AG09319 (cell line): Measurements from ENCODE around the gene DOK7.

ENCODE experiments used
- DNase-seq: peaks from one replicate; pipeline ENCODE4 v3.0.0-alpha.2; 2010; ENCODE audit warnings: low read depth; ENCODE audit errors: extremely low read depth
- TF ChIP-seq, protein P1 (sequence below): IDR thresholded peaks from 2 replicates; pipeline ENCODE4 v1.5.1; 2011; ENCODE audit warnings: low read depth, mild to moderate bottlenecking, inconsistent platforms, low read length, moderate library complexity

Gene DOK7

DNA sequence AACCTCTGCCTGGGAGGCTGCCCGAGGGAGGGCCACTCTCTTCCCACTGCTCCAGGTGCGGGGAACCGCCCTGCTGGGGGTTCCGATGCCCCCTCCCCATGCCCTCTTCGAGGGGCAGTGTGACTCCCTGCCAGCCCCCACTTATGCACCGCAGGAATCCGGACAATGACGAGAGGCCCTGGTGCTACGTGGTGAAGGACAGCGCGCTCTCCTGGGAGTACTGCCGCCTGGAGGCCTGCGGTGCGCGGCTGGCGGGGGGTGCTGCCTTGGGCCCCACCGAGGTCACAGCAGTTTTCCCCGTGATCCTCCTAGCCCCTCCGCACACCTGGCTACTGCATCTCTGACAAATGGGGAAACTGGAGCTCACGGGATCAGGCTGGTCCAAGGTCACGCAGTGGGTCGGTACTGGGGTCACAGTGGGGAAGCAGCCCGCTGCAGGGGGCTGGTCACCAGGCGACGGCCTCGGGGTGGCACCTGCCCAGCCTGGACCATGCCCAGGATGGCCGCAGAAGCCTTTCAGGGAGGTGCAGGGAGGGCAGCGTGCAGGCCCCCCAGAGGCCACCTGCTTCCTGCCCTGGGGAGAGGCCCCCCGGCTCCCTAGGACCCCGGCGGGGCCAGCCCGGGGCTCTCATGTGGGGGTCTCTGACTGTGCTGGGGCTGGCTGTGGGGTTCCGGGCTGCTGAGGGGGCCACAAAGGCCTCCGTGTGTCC, 17.8 kb upstream of the DOK7 start:
- TF ChIP-seq, protein P1, sequence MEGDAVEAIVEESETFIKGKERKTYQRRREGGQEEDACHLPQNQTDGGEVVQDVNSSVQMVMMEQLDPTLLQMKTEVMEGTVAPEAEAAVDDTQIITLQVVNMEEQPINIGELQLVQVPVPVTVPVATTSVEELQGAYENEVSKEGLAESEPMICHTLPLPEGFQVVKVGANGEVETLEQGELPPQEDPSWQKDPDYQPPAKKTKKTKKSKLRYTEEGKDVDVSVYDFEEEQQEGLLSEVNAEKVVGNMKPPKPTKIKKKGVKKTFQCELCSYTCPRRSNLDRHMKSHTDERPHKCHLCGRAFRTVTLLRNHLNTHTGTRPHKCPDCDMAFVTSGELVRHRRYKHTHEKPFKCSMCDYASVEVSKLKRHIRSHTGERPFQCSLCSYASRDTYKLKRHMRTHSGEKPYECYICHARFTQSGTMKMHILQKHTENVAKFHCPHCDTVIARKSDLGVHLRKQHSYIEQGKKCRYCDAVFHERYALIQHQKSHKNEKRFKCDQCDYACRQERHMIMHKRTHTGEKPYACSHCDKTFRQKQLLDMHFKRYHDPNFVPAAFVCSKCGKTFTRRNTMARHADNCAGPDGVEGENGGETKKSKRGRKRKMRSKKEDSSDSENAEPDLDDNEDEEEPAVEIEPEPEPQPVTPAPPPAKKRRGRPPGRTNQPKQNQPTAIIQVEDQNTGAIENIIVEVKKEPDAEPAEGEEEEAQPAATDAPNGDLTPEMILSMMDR: no peak
- no peak for DNase-seq

DNA sequence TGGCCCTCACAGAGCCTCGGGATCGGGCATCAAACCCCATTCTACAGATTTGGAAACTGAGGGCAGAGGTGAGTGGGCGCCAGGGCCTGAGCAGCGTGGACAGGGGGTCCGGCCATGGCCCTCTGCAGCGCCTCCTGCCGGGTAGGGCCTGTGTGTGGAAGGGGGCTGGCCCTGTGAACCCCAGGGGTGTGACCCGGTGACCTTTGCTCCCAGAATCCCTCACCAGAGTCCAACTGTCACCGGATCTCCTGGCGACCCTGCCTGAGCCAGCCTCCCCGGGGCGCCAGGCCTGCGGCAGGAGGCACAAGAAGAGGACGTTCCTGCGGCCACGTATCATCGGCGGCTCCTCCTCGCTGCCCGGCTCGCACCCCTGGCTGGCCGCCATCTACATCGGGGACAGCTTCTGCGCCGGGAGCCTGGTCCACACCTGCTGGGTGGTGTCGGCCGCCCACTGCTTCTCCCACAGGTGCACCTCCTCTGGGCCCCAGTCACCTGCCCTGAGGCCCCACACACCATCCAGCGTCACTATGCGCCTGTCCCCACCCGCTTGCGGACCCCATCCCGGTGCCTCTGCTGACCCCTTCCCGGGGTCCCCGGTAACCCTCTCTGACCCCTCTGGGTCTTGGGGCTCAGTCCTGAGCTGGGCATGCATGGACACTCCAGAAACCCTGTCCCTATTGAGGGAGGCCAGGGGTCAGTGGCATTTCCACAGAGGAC, 17.1 kb upstream of the DOK7 start:
- DNase-seq: no peak
- TF ChIP-seq, protein P1: no peak

DNA sequence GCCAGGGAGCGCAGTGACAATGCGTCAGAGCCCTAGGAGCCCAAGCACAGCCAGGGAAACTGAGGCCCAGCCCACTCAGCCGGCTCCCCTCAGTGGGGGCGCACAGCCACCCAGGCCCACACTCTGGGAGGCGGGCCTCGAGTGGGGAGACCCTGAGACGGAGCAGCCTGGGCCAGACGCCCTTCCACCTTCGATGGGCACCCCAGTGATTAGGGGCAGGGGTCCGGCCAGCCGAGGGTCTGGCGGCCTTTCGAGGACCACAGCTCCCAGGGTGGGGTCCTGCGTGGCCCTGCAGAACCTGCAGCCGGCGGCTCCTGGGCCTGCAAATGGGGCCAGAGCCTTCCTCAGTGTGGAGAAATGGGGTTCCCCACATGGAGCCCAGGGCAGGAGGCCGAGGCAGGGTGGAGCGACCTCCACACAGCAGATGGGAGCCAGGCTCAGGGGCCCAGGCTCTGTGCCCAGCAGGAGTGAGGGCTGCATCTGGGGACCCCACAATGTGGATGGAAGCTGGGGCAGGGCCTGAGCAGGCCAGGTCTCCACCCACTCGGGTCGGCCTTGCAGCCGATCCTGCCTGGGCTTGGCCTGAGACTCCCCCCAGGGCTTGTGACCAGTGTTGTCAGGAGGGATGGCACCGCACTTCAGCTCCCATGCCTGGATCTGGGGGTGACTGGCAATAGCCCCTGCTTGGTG, 16.3 kb upstream of the DOK7 start:
- DNase-seq: no peak
- TF ChIP-seq, protein P1: no peak

DNA sequence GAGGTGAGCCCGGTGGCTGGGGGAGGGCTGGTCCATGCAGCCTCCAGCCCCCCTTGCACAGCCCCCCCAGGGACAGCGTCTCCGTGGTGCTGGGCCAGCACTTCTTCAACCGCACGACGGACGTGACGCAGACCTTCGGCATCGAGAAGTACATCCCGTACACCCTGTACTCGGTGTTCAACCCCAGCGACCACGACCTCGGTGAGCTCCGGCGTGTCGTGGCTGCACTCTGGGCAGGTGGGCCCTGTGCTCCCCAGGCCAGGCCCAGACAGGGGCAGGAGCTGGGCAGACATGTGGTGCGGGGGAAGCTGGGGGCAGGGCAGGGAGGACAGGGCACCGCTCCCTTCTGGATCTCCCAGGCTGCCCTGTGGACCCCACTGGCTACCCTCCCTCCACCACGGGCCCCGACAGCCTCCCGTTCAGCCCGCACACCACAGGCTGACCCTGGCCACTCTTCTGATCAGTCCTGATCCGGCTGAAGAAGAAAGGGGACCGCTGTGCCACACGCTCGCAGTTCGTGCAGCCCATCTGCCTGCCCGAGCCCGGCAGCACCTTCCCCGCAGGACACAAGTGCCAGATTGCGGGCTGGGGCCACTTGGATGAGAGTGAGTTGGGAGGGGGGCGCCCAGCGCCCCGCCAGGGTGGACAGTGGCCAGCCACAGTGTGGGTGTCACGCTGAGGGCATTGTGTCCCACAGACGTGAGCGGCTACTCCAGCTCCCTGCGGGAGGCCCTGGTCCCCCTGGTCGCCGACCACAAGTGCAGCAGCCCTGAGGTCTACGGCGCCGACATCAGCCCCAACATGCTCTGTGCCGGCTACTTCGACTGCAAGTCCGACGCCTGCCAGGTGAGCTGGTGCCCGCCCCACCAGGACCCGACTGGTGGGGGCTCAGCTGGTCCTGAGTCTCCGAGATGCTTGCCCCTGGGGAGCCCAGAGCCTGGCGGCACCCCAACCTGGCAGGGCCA, 15.4 kb upstream of the DOK7 start:
- no peak for DNase-seq
- TF ChIP-seq, protein P1: no peak

DNA sequence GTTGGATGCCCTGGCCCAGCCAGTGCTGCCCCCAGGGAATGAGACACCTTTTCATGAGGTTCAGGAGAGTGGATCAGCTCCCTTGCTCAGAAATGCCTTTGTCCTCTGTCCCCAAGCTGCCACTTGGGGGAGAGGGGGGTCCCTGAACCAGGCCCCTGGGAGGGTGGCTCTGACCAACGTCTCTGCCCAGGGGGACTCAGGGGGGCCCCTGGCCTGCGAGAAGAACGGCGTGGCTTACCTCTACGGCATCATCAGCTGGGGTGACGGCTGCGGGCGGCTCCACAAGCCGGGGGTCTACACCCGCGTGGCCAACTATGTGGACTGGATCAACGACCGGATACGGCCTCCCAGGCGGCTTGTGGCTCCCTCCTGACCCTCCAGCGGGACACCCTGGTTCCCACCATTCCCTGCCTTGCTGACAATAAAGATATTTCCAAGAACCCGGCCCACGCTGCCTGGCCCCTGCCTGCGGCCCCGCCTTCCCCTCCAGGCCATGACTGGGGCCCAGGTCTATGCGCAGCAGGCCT, 14.0 kb upstream of the DOK7 start:
- TF ChIP-seq, protein P1: no peak
- no peak for DNase-seq

DNA sequence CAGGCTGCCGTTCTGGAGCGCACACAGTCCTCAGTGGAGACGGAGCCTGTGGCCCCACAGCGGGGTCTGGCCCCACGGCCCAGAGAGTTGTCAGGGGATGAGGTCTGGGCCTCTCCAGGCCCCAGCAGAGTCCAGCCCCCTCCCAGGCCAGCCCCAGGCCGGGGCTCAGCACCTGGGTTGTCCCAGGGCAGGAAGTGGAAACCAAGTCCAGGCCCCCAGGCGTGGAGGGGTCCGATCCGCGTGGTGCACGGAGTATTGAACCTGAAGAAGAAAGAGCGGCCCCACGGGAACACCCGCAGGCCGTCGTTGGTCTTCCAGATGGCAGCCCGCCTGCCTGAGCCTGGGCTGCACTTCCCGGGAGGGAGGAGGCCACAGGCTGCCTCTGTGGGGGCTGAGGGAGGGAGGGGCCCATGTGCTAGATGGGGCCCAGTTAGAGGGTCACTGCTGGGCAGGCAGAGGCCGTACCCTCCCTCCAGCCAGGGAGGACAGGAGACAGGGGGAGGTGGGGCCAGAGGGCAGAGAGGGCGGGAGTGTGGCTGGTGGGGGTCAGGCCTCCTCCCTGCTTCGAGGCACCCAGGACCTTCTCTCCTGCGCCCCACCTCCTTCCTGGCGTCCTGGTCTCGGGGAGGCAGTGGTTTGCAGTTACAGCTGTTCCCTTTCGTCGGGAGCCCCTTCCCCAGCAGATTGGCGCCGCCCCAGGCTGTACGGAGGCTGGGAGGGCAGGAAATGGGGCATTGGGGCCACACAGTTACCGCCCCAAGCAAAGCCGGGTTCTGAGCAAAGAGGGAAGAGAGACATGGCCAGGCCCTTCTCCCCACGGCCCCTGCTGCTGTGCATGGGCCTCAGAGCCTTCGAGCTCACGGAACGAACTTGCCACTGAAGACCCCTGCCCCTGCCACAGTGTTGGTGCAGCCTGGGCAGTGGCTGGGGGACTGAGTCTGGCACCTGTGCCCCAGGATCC, 13.3 kb upstream of the DOK7 start:
- TF ChIP-seq, protein P1: no peak
- no peak for DNase-seq
